K562 (cell line): ENCODE measurements around the gene ERBB3. TPM values are rescaled to one million over a fixed set of nuclear protein-coding genes. Genes with fewer than 3 reads are reported as not detected.

Experiments used
- CCNT2 ChIP-seq: IDR thresholded peaks from 2 replicates; pipeline ENCODE4 v1.6.1; 2011; ENCODE audit warnings: borderline replicate concordance, low read depth, mild to moderate bottlenecking, moderate library complexity, mixed read lengths, low read length; ENCODE audit not compliant: insufficient read length; ENCODE audit errors: extremely low read depth
- DIDO1 ChIP-seq: fragments of 450-650 bp; IDR thresholded peaks from 2 replicates; pipeline ENCODE4 v1.6.1; 2016; ENCODE audit warnings: low read depth, missing biosample characterization, missing genetic modification characterization
- EWSR1 ChIP-seq: fragments of 450-650 bp; IDR thresholded peaks from 2 replicates; pipeline ENCODE4 v1.6.1; 2018; ENCODE audit warnings: borderline replicate concordance, mild to moderate bottlenecking, low read depth, moderate library complexity; ENCODE audit not compliant: partially characterized antibody
- FOXJ3 ChIP-seq: sonication (generic); formaldehyde crosslinking; IDR thresholded peaks from 2 replicates; pipeline ENCODE4 v1.4.0; 2020; ENCODE audit warnings: mild to moderate bottlenecking, missing genetic modification reagents
- MCM7 ChIP-seq, 2 experiments: fragments of 450-650 bp; IDR thresholded peaks; 2 replicates each; pipeline ENCODE4 v1.6.1; 2016 to 2018
- POLR3A ChIP-seq: IDR thresholded peaks from 2 replicates; pipeline ENCODE4 v1.6.1; 2011; ENCODE audit warnings: borderline replicate concordance, mild to moderate bottlenecking, moderate library complexity; ENCODE audit not compliant: insufficient read length, insufficient read depth; ENCODE audit errors: extremely low read depth
- SETDB1 ChIP-seq: IDR thresholded peaks from one replicate; pipeline ENCODE4 v1.6.1; 2012; ENCODE audit warnings: low read length, control low read depth, inconsistent platforms
- ZNF41 ChIP-seq: fragments of 250-450 bp; sonication (Bioruptor Pico); conservative IDR thresholded peaks from 2 replicates; pipeline ENCODE4 v1.4.0; 2020; ENCODE audit warnings: mild to moderate bottlenecking
- polyA plus RNA-seq, 8 experiments: library from polyadenylated mRNA; depleted of rRNA in 4 of 8; stranded (reverse) in 5 of 8; unstranded in 3 of 8; fragments of >200 nt; fragmentation: Nextera tagmentation in 2 of 8; fragmentation: Illumina TruSeq in 1 of 8; extraction: Ambion mirVana in 2 of 8; extraction: Trizol in 1 of 8; gene quantifications; 2 replicates each; pipeline versions ENCODE4 v1.2.1 to v1.2.3, GENCODE V29; 2011 to 2014; ENCODE audit warnings: inconsistent platforms in 1 of 8, missing spikeins in 1 of 8
- total RNA-seq, 7 experiments: library from RNA; depleted of rRNA in 6 of 7; stranded (reverse); fragments of >200 nt in 6 of 7; fragmentation: Illumina TruSeq in 2 of 7; extraction: Trizol in 2 of 7; gene quantifications; 2 replicates each; pipeline versions ENCODE4 v1.2.1 to v1.2.3, GENCODE V29; 2011 to 2021; ENCODE audit warnings: low replicate concordance in 1 of 7
- TF ChIP-seq, protein P1 (sequence below), 3 experiments: fragments of 200-800 bp in 1 of 3; sonication (Bioruptor generic) in 1 of 3; sonication (generic) in 1 of 3; formaldehyde crosslinking in 1 of 3; IDR thresholded peaks; 2 replicates each; pipeline versions ENCODE4 v1.6.1 to v1.8.0; 2016 to 2022; ENCODE audit warnings: mild to moderate bottlenecking in 2 of 3, missing compliant biosample characterization in 2 of 3, missing genetic modification characterization in 2 of 3, missing genetic modification reagents in 1 of 3
- TF ChIP-seq, protein P2 (sequence below): sonication (generic); formaldehyde crosslinking; IDR thresholded peaks from 2 replicates; pipeline ENCODE4 v1.8.0; 2022; ENCODE audit warnings: mild to moderate bottlenecking, missing genetic modification reagents

Gene ERBB3
- total and polyA plus RNA-seq, 9 of the 15 experiments (the other 6 are each of a cell fraction or from before 2014, with no cell fraction given) = 1.5 to 5.4 (median 3.8) TPM

DNA sequence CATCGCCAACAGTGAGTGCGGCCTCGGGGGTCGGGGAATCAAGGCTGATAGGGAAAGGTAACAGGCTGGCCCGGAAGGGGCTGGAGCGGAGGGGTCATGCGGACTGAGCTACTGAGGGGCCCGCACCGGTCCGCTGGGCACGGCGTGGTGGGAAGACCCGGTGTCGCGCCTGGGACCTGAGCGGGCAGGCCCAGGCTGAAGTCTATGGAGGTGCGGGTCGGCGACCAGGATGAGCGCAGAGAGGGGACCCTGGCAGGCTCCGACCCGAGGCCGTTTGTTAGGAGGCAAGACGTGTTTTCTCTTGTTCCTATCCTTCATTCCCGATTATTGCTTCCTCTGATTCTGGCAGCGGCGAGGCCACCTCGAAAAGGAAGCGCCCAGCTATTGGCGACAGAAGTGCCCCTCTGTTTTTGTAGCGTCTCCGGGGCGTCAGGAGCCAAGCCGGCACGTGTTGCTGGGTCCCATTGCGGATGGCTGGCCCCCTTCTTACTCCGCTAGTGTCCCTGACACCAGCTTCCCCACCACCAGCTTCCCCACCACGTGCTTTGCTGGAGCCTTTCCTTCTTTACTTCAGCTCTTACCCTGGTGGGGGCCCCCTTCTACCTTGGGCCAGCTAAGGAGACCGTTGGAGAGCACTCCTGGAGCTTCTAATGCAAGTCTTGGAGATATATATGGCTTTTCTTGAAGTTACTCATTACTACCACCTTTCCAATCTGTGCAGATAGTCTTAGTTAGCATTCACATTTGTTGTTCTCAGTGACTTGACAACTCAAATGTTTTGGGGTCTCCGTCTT is 25.0 kb downstream of the ERBB3 start (continued):
- TF ChIP-seq, protein P1, sequence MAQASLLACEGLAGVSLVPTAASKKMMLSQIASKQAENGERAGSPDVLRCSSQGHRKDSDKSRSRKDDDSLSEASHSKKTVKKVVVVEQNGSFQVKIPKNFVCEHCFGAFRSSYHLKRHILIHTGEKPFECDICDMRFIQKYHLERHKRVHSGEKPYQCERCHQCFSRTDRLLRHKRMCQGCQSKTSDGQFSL (CRISPR knock-in tag; IDR thresholded peaks at IDR 0.05) = no peak
- TF ChIP-seq, protein P1 (tag; IDR thresholded peaks at IDR 0.05) = no peak
- TF ChIP-seq, protein P2, sequence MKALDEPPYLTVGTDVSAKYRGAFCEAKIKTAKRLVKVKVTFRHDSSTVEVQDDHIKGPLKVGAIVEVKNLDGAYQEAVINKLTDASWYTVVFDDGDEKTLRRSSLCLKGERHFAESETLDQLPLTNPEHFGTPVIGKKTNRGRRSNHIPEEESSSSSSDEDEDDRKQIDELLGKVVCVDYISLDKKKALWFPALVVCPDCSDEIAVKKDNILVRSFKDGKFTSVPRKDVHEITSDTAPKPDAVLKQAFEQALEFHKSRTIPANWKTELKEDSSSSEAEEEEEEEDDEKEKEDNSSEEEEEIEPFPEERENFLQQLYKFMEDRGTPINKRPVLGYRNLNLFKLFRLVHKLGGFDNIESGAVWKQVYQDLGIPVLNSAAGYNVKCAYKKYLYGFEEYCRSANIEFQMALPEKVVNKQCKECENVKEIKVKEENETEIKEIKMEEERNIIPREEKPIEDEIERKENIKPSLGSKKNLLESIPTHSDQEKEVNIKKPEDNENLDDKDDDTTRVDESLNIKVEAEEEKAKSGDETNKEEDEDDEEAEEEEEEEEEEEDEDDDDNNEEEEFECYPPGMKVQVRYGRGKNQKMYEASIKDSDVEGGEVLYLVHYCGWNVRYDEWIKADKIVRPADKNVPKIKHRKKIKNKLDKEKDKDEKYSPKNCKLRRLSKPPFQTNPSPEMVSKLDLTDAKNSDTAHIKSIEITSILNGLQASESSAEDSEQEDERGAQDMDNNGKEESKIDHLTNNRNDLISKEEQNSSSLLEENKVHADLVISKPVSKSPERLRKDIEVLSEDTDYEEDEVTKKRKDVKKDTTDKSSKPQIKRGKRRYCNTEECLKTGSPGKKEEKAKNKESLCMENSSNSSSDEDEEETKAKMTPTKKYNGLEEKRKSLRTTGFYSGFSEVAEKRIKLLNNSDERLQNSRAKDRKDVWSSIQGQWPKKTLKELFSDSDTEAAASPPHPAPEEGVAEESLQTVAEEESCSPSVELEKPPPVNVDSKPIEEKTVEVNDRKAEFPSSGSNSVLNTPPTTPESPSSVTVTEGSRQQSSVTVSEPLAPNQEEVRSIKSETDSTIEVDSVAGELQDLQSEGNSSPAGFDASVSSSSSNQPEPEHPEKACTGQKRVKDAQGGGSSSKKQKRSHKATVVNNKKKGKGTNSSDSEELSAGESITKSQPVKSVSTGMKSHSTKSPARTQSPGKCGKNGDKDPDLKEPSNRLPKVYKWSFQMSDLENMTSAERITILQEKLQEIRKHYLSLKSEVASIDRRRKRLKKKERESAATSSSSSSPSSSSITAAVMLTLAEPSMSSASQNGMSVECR (CRISPR knock-in tag) = peak; percentile 78
- TF ChIP-seq DIDO1 (tag) (no peak), MCM7 (IDR thresholded peaks at IDR 0.05) (no peak), CCNT2 (peak; percentile 17), FOXJ3 (CRISPR knock-in tag) (no peak), ZNF41 (CRISPR knock-in tag) (no peak), SETDB1 (no peak), POLR3A (no peak), EWSR1 (no peak)
